KG1 (cell line): ENCODE measurements around the gene FOXF2.

Experiments
- DNase-seq: peaks from one replicate; lab custom pipeline; 2025; lab: John Stamatoyannopoulos, UW

The FOXF2 gene

GRCh38 chr6:1379017-1379787, 10.2 kb upstream of the FOXF2 start:
- no peak for DNase-seq

DNA sequence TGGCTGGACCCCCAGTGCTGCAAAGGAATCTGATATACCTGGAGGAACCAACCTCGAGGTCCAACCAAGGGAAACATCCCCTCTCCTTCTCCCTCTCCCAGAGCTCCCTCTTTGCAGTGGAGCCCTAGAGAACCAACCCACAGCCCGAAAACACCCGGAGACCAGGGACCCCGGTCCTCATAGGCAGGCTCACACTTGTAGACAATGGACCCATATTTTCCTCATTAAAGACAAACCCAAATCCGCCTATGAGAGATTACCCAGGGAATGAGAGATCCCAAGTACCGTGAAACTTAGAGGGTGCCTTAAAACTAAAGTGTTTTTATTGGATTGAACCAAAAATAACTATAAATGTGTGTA, 9.6 kb upstream of the FOXF2 start:
- no peak for DNase-seq

DNA sequence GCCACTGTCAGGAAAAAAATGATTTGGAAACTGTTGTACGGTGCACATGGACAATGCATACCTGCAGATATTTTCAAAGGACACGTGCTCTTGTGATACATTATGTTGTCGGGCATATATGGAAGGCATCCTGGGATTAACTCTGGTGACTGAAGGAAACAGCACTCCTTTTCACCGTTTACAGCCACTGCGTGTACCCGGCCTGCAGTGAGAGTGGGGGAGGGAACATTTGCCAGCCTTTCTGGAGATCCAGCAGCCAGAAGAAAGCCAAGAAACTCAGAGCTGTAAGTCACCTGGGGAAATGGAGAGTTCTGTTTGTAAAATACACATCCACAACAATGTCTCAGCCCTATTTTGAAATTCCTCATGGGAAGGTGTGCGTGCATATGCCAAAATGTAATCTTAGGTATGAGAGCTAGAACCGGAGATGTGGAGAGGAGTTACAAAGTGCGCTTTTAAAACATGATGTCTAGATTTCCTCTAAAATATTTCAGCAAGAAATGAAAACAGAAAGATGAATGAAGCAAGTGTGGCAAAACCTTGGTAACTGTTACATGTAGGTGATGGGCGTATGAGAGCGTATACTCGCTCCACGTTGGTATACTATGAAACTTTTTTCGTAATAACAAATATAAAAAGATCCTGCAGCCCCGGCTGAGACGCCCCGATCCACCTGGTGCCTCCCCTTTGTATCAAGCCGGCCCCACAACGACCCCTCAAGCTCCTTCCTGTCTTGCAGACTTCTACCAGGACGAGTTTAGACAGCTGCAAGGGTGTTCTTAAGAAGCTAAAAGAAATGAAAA, 8.6 kb upstream of the FOXF2 start:
- DNase-seq: no peak

- no peak for DNase-seq
These were observed 7.7 kb upstream of the FOXF2 start for GRCh38 chr6:1381481-1382330.

DNA sequence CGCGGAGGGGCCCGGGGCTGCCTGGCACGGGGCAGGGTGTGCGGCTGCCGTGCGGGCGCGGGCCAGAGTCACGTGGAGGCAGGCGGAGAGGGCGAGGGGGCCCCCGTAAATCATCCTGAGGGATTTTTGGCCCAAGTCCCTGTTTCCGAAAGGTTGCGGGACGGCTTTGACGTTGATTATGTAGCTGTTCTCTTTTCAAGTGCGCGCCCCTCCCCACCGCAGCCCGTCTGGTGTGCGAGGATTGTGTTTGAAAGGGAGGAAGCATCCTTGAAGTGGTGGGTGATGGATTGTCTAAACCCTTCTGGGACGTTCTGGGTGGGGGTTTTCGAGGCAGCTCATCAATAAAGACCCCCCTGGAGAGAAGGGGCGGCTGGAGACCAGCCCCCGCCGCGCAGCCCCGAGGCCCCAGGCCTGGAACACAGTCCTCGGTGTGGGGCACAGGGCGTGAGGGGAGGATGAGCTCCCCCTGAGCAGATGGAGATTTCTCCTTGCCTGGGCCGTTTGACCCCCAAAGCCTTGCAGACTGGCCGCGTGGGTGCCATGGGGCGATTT, 7.0 kb upstream of the FOXF2 start:
- no peak for DNase-seq

- DNase-seq: no peak
These were observed 6.3 kb upstream of the FOXF2 start for GRCh38 chr6:1382883-1383728.

GRCh38 chr6:1383729-1384548, 5.4 kb upstream of the FOXF2 start:
- DNase-seq: no peak

DNA sequence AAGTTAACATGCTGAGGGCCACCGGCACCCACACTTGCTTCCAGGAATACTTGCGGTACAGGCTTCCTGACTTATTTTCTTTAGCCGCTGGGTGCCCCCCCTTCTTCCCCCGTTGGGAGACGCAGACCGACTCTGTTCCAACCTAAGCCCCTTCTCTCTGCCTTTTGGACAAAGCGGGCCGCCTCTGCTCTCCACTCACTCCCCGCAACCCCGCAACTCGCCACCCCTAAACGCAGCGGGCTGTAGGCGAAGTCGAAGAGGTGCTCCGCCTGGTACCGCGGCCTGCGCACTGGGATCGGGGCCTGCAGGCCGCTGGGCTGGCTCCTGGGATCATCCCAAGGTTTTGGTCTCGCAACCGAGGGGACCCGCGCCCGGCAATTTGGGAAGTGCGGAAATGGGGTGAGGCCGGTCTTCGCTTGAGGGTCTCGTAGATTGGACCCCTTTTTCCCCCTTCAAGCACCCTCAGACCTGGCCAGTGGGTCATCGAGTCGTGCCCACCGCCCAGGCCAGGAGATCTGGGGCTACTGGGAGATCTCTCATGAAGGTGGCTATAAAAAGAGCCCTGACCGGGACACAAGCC, 4.7 kb upstream of the FOXF2 start:
- DNase-seq: no peak

DNA sequence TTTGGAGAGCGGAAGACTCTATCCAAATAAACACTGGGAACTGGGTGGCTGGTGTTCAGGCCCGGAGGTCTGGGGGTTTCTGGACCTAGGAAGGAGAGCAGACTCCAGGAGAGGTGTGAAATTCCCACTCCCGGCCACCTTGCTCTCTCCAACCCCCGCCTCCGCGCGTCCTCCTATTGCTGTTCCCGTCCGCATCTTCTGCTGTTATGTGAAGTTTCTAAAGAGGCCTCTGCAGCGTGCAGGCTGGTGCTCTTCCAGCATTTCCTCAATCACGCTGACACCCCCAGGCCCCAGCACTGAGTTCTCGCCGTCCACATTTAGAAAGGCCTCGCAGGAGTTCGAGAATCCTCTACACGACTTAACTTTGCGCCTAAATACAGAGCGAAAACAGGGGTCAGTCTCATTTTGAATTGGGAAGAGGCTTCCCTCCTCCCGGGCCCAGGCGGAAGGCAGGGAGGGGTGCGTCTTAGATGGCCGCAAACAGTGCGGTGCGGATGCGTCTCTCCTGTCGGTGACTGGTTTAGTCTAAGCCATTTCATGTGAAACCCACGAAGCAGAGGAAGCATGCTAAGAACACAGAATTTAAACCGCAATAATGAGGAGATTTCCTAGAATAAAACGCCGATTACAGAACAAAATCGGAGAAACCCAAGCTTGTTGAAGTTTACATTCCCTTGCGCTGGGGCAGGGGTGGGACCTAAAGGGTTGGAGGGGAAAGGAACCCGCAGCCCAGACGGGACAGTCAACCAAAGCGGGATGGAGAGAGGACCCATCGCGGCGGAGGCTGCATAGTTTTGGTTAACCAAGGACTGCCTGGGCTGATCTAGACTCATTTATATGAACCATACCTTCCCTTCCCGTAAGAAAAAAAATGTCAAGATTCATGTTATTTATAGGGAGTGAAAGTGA, 4.0 kb upstream of the FOXF2 start:
- no peak for DNase-seq

- DNase-seq: no peak
These were observed 3.2 kb upstream of the FOXF2 start for GRCh38 chr6:1386038-1386709.

DNA sequence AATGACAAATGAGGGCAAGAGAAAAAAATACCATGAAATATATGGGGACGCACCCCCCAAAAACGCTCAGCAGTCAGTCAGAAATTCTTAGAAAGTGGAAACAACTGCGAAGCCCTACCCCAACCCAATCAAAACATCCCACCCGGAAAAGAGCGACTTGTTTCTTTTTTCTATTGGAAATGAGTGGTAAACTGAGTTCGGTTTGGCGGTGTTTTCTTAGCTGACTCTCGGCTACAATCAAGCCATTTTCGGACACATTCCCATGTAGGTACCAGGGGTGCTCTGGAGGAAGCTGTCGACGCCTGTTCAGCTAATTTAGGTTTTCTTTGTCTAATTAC, 1.9 kb upstream of the FOXF2 start:
- no peak for DNase-seq

GRCh38 chr6:1387876-1388629, 1.3 kb upstream of the FOXF2 start:
- no peak for DNase-seq

- DNase-seq: no peak
These were observed 577 bp upstream of the FOXF2 start for GRCh38 chr6:1388630-1389368.

DNA sequence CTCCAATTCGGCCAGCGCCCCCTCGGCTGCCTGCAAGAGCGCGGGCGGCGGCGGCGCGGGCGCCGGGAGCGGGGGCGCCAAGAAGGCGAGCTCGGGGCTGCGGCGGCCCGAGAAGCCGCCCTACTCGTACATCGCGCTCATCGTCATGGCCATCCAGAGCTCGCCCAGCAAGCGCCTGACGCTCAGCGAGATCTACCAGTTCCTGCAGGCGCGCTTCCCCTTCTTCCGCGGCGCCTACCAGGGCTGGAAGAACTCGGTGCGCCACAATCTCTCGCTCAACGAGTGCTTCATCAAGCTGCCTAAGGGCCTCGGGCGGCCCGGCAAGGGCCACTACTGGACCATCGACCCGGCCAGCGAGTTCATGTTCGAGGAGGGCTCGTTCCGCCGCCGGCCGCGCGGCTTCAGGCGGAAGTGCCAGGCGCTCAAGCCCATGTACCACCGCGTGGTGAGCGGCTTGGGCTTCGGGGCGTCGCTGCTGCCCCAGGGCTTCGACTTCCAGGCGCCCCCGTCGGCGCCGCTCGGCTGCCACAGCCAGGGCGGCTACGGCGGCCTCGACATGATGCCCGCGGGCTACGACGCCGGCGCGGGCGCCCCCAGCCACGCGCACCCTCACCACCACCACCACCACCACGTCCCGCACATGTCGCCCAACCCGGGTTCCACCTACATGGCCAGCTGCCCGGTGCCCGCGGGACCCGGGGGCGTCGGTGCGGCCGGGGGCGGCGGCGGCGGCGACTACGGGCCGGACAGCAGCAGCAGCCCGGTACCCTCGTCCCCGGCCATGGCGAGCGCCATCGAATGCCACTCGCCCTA, 963 bp downstream of the FOXF2 start:
- DNase-seq: no peak

- no peak for DNase-seq
These were observed 1.8 kb downstream of the FOXF2 start for GRCh38 chr6:1390946-1391799.
